ENCODE data around the gene NELFCD. TPM values are rescaled to one million over a fixed set of nuclear protein-coding genes. Genes with fewer than 3 reads are reported as not detected.

The NELFCD gene
- total RNA-seq, 1 donor from 2014 or later, result 112 TPM

- TF ChIP-seq, protein P1, sequence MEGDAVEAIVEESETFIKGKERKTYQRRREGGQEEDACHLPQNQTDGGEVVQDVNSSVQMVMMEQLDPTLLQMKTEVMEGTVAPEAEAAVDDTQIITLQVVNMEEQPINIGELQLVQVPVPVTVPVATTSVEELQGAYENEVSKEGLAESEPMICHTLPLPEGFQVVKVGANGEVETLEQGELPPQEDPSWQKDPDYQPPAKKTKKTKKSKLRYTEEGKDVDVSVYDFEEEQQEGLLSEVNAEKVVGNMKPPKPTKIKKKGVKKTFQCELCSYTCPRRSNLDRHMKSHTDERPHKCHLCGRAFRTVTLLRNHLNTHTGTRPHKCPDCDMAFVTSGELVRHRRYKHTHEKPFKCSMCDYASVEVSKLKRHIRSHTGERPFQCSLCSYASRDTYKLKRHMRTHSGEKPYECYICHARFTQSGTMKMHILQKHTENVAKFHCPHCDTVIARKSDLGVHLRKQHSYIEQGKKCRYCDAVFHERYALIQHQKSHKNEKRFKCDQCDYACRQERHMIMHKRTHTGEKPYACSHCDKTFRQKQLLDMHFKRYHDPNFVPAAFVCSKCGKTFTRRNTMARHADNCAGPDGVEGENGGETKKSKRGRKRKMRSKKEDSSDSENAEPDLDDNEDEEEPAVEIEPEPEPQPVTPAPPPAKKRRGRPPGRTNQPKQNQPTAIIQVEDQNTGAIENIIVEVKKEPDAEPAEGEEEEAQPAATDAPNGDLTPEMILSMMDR (IDR thresholded peaks at IDR 0.05; ENCODE audit: partially characterized antibody, unreplicated experiment), result no peak
- Mint-ChIP-seq H3K4me3 (ENCODE audit: unreplicated experiment) (peak within 1 kb of the TSS; percentile 89), H3K4me1 (ENCODE audit: low read depth, unreplicated experiment) (peaks cover 15% of the 10 kb centered on the region), H3K9me3 (ENCODE audit: unreplicated experiment) (peaks cover 3% of the 10 kb centered on the region), H3K27ac (ENCODE audit: unreplicated experiment) (peak within 1 kb of the TSS; percentile 67), H3K36me3 (ENCODE audit: unreplicated experiment) (no peaks in the 10 kb centered on the region), H3K27me3 (ENCODE audit: unreplicated experiment) (peaks cover 1% of the 10 kb centered on the region)
- DNase-seq, result no peak
Observed at GRCh38 chr20:59042151-59042795, 61.2 kb downstream of the NELFCD start, which contains the start of gene PRELID3B. PRELID3B (minus strand) TSS chr20:59042786; CDS start chr20:59042730, 56 bp downstream.

GRCh38 chr20:59042796-59043631 is 62.0 kb downstream of the NELFCD start:
- TF ChIP-seq, protein P1 (IDR thresholded peaks at IDR 0.05; ENCODE audit: partially characterized antibody, unreplicated experiment), result no peak
- Mint-ChIP-seq H3K4me3 (ENCODE audit: unreplicated experiment) (peak overlapping the region; percentile 89), H3K27me3 (ENCODE audit: unreplicated experiment) (peaks cover 3% of the 10 kb centered on the region), H3K27ac (ENCODE audit: unreplicated experiment) (peak overlapping the region; percentile 67), H3K9me3 (ENCODE audit: unreplicated experiment) (peaks cover 3% of the 10 kb centered on the region), H3K4me1 (ENCODE audit: low read depth, unreplicated experiment) (peaks cover 15% of the 10 kb centered on the region), H3K36me3 (ENCODE audit: unreplicated experiment) (peaks cover 3% of the 10 kb centered on the region)
- peak; percentile 93 for DNase-seq

DNA sequence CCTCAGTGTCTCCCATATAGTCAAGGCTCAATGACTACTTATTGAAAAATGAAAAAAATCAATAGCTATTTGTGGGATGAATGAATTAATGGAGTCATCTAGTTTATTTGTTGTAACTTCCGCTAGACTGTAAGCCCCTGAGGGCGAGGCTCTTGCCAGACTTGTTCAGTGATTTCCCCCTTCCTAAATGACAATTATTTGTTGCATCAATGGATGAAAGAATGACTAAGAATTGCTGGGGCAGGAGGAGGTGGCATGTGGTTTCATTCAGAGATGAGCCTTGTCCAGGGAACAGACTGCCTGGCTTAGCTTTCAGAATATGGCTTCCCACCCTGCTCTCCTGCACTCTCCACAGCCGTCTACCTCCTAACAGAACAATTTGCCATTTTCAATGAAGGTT is 62.6 kb downstream of the NELFCD start:
- H3K4me3 Mint-ChIP-seq (ENCODE audit: unreplicated experiment), result peak overlapping the region; percentile 78
- TF ChIP-seq, protein P1 (IDR thresholded peaks at IDR 0.05; ENCODE audit: partially characterized antibody, unreplicated experiment), result no peak
- peaks cover 6% of the 10 kb centered on the region for H3K36me3 Mint-ChIP-seq (ENCODE audit: unreplicated experiment)
- peaks cover 3% of the 10 kb centered on the region for H3K27me3 Mint-ChIP-seq (ENCODE audit: unreplicated experiment)
- no peak for DNase-seq
- no peak overlapping the region for H3K27ac Mint-ChIP-seq (ENCODE audit: unreplicated experiment)
- peaks cover 15% of the 10 kb centered on the region for H3K4me1 Mint-ChIP-seq (ENCODE audit: low read depth, unreplicated experiment)
- peaks cover 3% of the 10 kb centered on the region for H3K9me3 Mint-ChIP-seq (ENCODE audit: unreplicated experiment)

GRCh38 chr20:59044295-59044694 is 63.2 kb downstream of the NELFCD start:
- TF ChIP-seq, protein P1 (IDR thresholded peaks at IDR 0.05; ENCODE audit: partially characterized antibody, unreplicated experiment), result no peak
- no peak overlapping the region for H3K4me3 Mint-ChIP-seq (ENCODE audit: unreplicated experiment)

More at GRCh38 chr20:59044295-59044694, 63.2 kb downstream of the NELFCD start:
- Mint-ChIP-seq H3K4me1 (ENCODE audit: low read depth, unreplicated experiment) (peaks cover 15% of the 10 kb centered on the region), H3K27ac (ENCODE audit: unreplicated experiment) (no peak overlapping the region), H3K27me3 (ENCODE audit: unreplicated experiment) (peaks cover 3% of the 10 kb centered on the region), H3K36me3 (ENCODE audit: unreplicated experiment) (peaks cover 6% of the 10 kb centered on the region), H3K9me3 (ENCODE audit: unreplicated experiment) (peaks cover 3% of the 10 kb centered on the region)
- DNase-seq, result no peak

Other genes with a start within 250 kb of the NELFCD start
- 11.7 TPM for gene GNAS-AS1, start 130.4 kb upstream of the NELFCD start, total RNA-seq (ENCODE audit: unreplicated experiment)
- 1,989 TPM for gene GNAS, start 128.5 kb upstream of the NELFCD start, total RNA-seq (ENCODE audit: unreplicated experiment)
- gene CTSZ, start 26.0 kb downstream of the NELFCD start, total RNA-seq (ENCODE audit: unreplicated experiment), result 13.1 TPM
- gene TUBB1, start 38.2 kb downstream of the NELFCD start, total RNA-seq (ENCODE audit: unreplicated experiment), result not detected
- 53.5 TPM for gene ATP5F1E, start 51.1 kb downstream of the NELFCD start, total RNA-seq (ENCODE audit: unreplicated experiment)
- gene PRELID3B, start 61.5 kb downstream of the NELFCD start, total RNA-seq (ENCODE audit: unreplicated experiment), result 65.5 TPM
- gene ZNF831, start 182.6 kb downstream of the NELFCD start, total RNA-seq (ENCODE audit: unreplicated experiment), result not detected

Data from glutamatergic neuron (in vitro differentiated cells).